GM18520 (cell line): Measurements from ENCODE around the gene CCNF.
A peak's percentile ranks its signal among the peaks of the same experiment; 100 is the strongest.

Experiments used
- ATAC-seq: cut with Tn5 transposase; IDR thresholded peaks from one replicate; pipeline ENCODE4 v1.9.1; 2021; ENCODE audit not compliant: unreplicated experiment

Gene CCNF

DNA sequence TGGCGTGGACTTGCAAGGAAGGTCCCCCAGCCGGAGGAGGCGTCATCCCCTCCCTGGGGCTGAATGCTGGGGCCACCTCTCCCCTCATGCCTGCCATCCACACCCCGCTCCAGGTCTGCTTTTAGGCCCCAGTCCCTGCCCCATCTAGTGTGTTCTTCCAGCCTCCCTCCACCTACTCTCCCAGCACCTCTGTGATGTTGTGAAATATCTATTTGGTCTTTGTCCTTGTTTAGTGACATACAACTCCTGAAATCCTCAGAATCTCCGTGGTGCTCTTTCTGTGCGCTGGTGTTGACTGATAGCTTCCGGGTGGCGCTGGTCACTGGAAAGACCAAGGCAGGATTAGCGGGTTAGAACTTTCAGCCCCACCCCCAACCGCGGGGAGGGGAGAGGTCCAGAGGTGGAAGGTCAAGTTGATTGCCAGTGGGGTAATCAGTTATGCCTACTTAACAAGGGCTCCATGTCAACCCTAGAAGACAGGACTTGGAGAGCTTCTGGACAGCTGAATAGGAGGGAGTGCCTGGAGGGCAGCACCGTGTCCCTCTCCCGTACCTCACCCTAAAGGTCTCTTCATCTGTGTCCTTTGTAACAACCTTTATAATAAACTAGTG is 55.8 kb downstream of the CCNF start:
- ATAC-seq = no peak

DNA sequence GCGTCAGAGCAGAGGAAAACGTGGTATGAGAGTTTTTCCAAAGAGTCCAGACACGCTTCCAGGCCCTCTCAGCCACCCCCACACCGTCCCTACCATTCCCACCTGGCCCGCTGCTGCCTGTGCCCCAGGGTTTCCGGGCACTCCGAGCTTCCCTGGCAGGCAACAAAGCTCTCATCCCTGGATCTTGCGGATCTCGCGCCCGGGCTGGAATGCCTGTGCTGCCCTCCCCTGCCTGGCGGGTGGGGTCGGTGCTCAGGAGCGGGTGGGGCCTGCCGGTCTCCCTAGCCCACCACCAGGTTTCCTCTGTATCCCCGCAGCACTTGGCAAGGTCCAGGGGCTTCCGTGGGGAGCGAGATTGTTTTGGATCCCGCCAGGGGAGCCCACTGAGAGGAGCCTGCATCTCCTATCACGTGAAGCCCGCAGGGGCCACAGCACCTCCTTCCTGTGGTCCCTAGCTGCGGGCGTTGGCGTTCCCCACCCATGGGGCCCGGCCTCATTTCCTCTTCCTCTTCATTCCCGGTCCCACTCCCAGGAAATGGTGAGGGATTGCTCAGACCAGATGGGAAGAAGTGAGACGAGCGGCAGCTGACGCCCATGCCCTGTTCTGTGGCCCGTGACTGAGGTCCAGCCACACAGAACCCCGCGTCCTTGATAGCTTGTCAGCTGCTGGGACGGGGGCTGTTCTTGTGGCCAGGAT is 56.7 kb downstream of the CCNF start:
- no peak for ATAC-seq

DNA sequence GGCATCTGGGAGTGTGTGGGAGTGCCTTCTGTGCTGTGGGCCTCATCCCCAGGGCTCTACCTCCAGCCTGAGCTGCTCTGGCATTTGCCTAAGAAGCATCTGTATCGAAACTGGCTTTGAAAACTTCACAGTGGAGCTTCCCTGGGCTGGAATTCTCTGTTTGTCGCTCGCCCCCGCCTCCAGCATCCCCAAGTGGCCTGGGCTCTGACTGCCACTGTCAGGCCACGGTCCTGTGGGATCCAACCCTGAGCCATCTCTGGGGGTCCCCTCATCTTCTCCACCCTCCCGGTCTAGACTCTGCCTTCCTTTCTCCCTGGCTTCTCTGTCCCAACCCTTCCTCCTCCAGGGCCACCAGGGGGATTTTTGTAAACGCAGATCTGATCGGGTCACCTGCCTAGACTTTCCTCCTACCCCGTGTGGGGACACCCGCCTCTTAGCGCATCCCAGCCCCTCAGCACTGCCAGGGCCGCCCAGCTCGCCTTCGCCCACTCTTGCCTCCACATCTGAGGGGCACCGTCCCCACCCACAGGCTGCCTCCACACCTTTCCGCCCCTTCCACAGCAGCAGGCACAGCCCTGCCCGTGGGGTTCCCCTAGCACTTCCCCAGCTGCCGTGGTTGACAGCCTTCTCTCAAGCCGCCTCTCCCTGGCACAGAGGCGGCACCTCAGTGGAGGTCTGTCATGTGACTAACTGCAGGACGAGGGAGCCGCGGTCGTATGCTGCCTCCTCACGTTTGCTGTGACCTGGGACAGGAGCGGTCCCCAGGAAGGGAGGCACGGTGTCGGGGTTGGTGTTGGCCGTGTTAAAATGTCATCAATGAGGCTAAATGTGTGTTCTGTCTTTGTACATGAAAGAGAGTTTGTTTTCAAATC is 57.6 kb downstream of the CCNF start:
- peak; percentile 67 for ATAC-seq

DNA sequence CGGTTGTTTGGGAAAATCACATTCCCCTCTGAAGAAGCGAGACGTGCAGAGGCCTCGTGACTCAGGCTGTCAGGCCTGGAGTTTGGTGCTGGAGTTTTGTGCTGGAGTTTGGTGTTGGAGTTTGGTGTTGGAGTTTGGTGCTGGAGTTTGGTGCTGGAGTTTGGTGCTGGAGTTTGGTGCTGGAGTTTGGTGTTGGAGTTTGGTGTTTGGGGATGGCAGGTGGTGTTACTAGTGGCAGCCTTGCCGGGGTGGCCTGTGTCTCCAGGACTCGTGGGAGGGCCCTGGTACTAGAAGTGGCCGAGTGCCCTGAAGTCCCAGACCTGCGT is 58.2 kb downstream of the CCNF start:
- ATAC-seq = no peak

DNA sequence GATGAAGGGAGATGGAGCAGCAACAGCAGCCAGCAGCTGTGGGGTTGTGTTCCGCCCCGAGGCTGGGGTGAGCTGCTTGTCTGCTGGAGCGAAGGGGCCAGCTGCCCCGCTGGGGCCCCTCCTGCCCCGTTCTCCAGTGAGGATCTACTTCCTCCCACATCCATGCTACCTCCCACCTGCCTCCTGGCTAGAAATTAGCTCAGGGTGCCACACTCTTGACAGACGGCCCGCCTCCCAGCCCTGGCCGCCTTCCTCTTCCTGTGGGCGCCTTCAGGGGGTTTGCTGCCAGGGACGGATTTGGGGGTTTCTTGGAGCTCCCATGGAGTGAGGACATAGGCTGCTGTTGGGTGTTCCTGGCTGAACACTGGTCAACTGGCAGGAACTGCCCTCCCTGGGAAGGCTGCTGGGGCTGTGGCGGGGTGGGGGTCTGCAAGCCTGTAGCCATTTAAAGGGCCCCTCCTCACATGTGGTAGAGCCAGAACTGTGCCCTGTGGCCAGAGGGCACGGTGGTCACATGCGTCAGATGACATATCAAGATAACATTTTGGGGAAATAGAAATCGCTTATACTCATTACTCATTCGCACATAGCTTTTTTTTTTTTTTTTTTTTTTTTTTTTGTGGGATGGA is 58.8 kb downstream of the CCNF start:
- ATAC-seq = no peak

DNA sequence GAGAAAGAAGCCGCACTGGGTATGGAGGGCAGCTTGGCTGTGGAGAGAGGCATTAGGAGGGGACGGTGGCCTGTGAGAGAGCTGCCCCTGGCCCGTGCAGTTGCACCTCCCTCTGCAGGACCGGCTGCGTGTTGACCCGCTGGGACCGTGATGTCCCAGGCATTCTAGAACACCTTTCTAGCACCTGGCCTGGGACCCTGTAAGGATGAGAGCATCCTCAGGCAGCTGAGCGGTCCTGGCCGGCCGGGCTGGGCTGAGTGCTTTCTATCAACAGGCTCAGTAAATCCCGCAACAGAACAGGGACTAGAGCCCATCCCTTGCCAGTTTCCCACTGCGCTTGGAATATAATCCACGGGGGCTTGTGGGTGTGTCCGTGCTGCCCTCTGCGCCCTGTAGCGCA is 60.3 kb downstream of the CCNF start:
- ATAC-seq = no peak

DNA sequence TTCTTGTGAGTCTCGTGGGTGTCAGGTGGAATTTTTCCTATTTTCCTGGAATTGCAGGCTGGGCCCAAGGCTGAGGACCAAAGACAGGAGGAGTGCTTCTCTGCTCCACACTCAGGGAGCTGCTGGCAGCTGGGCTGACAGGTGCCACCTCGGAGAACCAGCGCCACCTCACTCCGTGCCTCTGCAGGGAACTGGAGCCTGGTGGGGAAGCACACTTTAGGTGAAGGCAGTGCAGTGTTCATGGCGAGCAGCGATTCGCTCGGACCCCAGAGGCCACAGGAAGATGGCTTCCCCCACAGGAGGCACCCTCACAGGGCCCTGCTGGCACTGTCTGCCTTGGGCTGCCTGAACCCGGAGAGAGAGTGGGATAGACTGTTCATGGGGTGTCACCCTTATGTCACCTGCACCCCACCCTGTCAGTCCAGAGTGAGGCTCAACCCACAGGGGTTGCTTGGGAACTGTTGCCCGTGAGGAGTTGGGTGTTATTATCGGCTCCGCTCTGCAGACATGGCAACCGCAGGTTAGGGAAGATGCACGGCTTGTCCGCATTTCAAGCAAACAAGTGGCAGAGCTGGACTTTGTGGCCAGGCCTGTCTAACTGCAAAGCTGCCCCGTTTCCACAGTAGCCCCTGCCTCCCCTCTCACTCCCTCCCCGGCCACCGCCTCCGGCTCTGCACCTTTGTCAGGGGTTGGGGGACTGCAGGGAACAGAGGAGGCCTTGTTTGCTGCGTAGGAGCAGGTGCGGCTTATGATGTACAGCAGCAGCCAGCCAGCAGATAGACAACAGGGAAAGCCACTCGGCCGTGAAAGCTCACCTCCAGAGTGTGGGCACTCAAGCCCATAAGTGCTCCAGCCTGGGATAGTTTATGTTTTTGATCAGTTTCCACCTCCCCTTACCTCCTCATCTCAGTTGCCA is 61.2 kb downstream of the CCNF start:
- ATAC-seq = no peak

DNA sequence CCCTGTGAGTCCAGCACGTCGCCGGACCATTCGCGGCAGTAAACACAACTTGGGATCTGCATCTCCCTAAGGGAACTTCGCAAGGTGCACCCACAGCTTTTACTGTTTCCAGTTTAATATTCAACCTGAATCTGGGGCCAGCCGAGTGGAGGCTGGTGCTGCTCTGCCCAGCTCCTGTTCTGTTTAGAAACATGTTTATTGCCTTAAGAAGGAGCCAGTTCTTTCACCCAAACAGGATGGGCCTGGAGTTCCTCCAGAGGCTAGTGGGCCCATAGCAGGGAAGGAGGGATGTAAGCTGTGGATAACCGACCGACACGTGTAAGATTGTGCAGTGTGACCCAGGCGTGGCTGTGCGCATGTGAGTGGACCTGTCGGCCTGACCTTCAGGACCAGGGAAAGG is 63.0 kb downstream of the CCNF start:
- ATAC-seq = no peak

DNA sequence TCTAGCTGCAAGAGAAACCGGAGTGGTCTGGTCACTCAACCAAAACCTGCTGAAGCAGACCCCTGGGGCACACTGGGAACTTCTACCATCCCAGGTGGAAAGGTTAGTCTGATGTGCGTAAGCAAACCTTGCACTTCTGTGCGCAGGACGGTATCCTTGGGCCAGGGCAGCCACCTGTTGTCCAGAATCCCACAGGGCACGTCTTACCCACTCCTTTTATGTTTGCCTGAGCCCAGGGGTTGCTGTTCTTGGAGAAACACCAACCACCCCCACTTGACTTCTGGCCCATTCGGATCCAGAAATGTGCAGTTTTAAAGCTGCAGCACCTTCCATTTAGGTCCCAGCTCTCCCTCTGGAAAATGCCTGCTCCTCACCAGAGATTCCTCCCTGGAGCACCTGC is 64.4 kb downstream of the CCNF start:
- no peak for ATAC-seq

DNA sequence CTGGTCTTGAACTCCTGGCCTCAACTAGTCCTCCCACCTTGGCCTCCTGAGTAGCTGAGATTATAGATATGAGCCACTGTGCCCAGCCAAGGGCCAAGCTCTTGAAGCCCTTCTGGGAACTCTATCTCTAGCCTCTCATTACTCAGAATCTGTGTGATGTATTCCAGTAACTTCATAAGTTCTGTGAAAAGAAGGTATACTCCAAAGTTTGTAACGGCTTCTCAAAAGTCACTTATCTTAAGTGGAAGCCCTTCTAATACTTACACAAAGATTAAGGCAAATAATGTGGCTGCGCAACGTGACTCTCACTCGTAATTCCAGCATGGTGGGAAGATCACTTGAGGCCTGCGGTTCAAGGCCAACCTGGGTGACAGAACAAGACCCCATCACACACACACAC is 65.4 kb downstream of the CCNF start:
- ATAC-seq = no peak

DNA sequence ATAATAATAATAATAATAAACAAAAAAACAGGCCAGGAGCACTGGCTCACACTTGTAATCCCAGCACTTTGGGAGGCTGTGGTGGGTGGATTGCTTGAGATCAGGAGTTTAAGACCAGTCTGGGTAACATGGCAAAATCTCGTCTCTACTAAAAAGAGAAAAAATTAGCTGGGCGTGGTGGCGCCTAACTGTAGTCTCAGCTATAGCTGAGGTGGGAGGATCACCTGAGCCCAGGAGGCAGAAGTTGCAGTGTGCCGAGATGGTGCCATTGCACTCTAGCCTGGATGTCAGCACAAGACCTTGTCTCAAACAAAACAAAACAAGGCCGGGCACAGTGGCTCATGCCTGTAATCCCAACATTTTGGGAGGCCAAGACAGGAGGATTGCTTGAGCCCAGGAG is 65.8 kb downstream of the CCNF start:
- no peak for ATAC-seq

DNA sequence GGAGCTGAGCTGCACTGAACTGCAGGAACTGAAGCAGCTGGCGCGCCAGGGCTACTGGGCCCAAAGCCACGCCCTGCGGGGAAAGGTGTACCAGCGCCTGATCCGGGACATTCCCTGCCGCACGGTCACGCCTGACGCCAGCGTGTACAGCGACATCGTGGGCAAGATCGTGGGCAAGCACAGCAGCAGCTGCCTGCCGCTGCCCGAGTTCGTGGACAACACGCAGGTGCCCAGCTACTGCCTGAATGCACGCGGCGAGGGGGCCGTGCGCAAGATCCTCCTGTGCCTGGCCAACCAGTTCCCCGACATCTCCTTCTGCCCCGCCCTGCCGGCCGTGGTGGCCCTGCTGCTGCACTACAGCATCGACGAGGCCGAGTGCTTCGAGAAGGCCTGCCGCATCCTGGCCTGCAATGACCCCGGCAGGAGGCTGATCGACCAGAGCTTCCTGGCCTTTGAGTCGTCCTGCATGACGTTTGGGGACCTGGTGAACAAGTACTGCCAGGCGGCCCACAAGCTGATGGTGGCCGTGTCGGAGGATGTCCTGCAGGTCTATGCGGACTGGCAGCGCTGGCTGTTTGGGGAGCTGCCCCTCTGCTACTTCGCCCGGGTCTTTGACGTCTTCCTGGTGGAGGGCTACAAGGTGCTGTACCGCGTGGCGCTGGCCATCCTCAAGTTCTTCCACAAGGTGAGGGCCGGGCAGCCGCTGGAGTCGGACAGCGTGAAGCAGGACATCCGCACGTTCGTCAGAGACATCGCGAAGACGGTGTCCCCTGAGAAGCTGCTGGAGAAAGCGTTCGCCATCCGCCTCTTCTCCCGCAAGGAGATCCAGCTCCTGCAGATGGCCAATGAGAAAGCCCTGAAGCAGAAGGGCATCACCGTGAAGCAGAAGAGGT is 67.2 kb downstream of the CCNF start:
- ATAC-seq = no peak

DNA sequence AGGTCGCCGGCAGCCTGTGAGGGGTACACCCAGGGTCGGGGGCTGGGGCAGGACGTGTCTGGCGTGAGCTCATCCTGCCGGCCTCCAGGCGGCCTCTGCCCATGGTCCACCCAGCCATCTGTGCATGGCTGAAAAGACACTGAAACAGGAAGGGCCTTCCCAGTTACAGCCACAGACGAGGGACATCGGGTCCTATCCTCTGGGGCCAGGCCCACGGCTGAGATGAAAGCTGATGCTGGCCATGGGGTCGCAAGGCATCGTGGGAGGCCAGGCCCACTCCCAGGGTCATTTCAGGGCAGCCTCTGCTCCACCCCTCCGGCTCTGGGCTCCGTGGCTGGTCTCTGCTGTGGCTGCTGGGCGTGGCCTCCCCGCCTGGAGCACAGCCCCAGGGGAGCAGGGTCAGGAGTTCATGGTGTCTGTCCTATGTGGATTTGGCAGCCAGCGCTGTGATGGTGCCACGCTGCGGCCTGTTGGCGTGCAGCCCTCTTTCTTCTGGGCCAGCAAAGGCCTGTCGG is 67.9 kb downstream of the CCNF start:
- no peak for ATAC-seq

DNA sequence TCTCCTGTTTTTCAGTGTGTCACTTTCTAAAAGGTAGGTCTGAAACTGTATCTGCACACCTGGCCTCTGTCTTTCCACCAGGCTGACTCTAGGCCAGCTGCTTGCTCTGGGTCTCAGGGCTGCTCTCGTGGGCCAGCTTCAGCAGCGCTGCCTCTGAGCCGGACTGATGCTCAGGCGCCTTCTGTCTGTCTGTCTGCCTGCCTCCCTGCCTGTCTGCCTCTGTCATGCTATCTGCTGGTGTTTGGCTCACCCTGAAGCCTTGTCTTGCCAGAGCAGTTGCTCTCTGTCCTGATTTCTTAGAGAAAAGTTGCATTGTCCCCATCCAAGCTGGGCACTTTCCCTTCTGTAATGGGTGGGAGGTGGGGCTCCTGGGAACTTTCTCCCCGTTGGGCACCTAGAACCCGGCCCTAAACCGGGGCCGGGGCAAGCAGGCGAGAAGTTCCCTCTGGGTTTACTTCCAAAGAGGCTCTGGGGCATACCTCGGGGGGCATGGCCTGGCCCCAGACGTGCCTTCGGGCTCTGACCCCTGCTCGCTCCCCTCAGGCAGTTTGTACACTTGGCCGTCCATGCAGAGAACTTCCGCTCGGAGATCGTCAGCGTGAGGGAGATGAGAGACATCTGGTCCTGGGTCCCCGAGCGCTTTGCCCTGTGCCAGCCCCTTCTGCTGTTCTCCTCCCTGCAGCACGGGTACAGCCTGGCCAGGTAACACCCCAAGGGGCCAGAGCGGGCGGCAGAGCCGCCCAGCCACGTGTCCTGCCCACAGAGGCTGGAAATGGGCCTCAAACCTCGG is 68.6 kb downstream of the CCNF start:
- ATAC-seq = no peak

DNA sequence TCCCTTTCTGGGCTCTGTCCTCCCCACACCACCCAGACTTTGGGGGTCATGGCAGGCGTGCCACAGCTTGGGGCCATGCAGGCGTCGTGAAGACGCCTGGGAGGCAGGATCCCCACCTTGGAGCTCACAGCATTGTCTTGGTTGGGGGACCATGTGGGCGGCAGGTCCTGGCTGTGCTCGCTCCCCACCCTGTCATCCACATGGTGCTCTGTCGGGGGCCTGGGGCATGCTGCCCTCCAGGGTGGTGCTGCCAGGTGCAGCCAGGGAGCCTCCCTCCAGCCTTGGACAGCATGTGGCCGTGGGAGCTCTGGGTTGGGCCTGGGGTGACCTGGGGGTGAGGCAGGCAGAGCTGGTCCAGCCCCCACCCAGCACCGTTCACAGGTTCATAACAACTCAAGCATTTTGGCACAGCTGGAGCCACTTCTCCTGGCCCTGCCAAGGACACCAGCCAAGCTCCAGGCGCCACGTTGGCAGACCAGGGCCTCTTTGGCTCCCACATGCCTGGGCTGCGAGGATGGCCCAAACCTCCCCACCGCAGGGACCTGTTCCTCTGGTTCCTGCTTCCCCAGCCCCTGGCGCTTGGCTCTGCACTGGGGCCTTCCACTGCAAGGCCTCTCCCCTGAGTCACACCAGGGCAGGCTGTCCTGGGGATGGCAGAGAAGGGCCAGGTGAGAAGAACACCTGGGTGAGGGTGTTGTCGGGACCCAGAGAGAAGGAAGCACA is 69.4 kb downstream of the CCNF start:
- ATAC-seq = no peak

DNA sequence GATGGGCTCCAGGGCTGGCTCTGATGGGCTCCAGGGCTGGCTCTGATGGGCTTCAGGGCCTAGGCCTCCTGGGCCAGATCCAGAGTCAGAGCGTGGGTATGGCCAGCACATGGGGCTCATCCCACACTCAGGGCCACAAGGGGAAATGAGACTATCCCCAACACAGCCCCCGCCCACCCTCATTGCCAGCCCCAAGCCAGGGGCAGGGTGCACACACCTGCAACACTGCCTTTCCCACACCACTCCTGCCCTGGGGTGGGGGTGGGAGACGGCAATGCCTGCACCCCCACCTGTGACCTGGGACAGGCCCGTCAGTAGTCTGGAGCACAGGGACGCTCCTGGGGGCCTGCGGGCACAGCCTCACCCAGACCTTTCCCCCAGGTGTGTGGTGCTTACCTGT is 70.2 kb downstream of the CCNF start:
- ATAC-seq = no peak

DNA sequence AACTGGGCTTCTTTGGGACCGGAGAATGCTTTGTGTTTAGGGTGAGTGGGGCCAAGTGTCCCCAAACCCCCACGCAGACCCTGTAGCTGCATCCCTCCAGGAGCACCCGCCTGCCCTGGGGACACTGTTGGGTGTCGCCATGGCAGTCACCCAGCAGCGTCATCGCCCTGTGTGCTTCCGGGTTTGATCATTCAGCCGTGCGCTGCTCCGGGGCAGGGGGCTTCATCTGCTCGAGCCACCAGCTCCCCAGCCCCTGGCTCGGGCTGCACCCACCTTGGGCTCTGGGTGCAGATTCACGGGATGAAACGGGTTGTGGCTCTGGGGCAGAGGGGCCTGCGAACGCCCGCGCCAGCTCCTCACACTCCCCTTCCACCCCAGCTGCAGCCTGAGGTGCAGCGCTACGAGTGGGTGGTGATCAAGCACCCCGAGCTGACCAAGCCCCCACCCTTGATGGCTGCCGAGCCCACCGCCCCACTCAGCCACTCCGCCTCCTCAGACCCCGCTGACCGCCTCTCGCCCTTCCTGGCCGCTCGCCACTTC is 70.7 kb downstream of the CCNF start:
- no peak for ATAC-seq

DNA sequence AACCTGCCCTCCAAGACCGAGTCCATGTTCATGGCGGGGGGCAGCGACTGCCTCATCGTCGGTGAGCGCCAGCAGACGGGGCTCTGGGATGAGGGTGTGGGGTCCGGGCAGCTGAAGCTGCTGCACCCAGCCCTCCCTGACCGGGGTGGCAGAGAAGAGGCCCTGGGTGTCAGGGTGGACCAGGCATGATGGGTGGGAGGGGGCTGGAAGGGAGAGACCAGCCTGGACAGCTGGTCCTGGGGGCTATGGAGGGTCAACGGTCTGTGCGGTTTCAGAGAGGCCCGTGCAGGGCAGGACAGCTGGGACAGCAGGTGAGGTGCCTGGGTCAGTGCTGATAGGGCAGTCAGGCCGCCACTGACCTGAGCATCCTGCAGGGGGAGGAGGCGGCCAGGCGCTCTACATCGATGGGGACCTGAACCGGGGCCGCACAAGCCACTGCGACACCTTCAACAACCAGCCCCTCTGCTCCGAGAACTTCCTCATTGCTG is 71.2 kb downstream of the CCNF start:
- no peak for ATAC-seq
